Progenitor cell of endocrine pancreas (in vitro differentiated cells): ENCODE results near the gene GASK1A. TPM values are rescaled to one million over a fixed set of nuclear protein-coding genes. Genes with fewer than 3 reads are reported as not detected.

ENCODE experiments used
- DNase-seq: peaks from one replicate; pipeline ENCODE4 v3.0.0; 2021; ENCODE audit warnings: low spot score; ENCODE audit not compliant: unreplicated experiment
- H3K27ac Mint-ChIP-seq: 2 replicates; pipeline ENCODE4 v1.8.0; 2021; ENCODE audit warnings: mild to moderate bottlenecking, moderate library complexity, mixed read lengths
- H3K27me3 Mint-ChIP-seq: 2 replicates; pipeline ENCODE4 v1.8.0; 2021; ENCODE audit warnings: mixed read lengths
- H3K36me3 Mint-ChIP-seq: 2 replicates; pipeline ENCODE4 v1.8.0; 2022; ENCODE audit warnings: mixed read lengths; ENCODE audit not compliant: insufficient read depth
- H3K4me1 Mint-ChIP-seq: 2 replicates; pipeline ENCODE4 v1.8.0; 2021; ENCODE audit warnings: low read depth, mixed read lengths
- H3K4me3 Mint-ChIP-seq: 2 replicates; pipeline ENCODE4 v1.8.0; 2021; ENCODE audit warnings: low read depth, mild to moderate bottlenecking, moderate library complexity, mixed read lengths
- H3K9me3 Mint-ChIP-seq: 2 replicates; pipeline ENCODE4 v1.8.0; 2021; ENCODE audit warnings: low read depth, mixed read lengths
- total RNA-seq: library from RNA; stranded (reverse); gene quantifications from 2 replicates; pipeline ENCODE4 v1.2.1, GENCODE V29; 2021
- TF ChIP-seq, protein P1 (sequence below): fragments of 200-600 bp; sonication (generic); IDR thresholded peaks from one replicate; pipeline ENCODE4 v1.5.0; 2021; ENCODE audit warnings: antibody characterized with exemption, mild to moderate bottlenecking; ENCODE audit not compliant: unreplicated experiment

GASK1A gene
- total RNA-seq, 1 donor from 2014 or later: 2.3 TPM

DNA sequence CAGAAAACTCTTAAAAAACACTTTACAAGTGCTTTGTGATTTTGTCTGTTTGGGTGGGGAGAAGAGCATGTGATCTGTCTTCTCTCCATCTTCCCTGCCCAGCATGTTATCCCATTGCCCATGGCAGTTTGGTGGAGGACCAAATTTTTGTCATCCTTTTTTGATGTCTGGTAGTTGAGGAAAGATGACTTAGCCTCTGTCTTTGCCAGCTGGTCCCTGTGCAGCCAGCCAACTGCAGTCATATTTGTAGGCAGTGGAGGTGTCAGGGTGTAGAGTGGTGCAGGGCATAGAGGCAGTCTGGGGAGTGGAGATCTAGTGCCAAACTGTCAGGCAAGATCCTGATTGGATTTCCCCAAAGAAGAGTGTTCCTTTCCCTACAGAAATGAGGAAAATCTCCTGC is 40.7 kb downstream of the GASK1A start:
- no peaks in the 10 kb centered on the region for H3K36me3 Mint-ChIP-seq

DNA sequence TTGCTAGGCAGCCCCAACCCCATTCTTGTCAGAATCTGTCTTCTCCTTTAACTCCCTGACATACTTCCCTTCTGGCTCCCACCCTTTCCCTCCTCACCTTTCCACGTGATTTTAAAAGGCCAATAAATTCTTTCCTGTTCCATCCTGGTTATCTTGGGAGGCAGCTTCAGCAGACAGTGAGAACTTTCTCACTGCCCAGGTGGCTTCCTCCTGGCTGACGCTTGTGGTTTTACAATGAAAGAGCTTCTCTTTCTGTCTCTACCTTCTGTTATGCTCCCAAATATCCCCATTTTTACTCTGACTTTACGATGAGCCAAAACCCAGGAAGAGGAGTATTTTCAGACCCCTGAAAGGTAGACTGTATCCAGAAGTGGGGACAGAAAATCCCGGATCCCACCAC is 42.1 kb downstream of the GASK1A start:
- H3K27me3 Mint-ChIP-seq: no peaks in the 10 kb centered on the region
- H3K9me3 Mint-ChIP-seq: no peaks in the 10 kb centered on the region
- H3K27ac Mint-ChIP-seq: no peak overlapping the region
- peaks cover 3% of the 10 kb centered on the region for H3K4me1 Mint-ChIP-seq
- no peak overlapping the region for H3K4me3 Mint-ChIP-seq
- TF ChIP-seq, protein P1, sequence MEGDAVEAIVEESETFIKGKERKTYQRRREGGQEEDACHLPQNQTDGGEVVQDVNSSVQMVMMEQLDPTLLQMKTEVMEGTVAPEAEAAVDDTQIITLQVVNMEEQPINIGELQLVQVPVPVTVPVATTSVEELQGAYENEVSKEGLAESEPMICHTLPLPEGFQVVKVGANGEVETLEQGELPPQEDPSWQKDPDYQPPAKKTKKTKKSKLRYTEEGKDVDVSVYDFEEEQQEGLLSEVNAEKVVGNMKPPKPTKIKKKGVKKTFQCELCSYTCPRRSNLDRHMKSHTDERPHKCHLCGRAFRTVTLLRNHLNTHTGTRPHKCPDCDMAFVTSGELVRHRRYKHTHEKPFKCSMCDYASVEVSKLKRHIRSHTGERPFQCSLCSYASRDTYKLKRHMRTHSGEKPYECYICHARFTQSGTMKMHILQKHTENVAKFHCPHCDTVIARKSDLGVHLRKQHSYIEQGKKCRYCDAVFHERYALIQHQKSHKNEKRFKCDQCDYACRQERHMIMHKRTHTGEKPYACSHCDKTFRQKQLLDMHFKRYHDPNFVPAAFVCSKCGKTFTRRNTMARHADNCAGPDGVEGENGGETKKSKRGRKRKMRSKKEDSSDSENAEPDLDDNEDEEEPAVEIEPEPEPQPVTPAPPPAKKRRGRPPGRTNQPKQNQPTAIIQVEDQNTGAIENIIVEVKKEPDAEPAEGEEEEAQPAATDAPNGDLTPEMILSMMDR: no peak
- DNase-seq: no peak
- H3K36me3 Mint-ChIP-seq: no peaks in the 10 kb centered on the region

More for the DNA sequence above, 40.7 kb downstream of the GASK1A start:
- TF ChIP-seq, protein P1: no peak
- no peaks in the 10 kb centered on the region for H3K27me3 Mint-ChIP-seq
- DNase-seq: no peak
- H3K4me1 Mint-ChIP-seq: peaks cover 3% of the 10 kb centered on the region
- H3K27ac Mint-ChIP-seq: no peak overlapping the region
- no peak overlapping the region for H3K4me3 Mint-ChIP-seq
- no peaks in the 10 kb centered on the region for H3K9me3 Mint-ChIP-seq

DNA sequence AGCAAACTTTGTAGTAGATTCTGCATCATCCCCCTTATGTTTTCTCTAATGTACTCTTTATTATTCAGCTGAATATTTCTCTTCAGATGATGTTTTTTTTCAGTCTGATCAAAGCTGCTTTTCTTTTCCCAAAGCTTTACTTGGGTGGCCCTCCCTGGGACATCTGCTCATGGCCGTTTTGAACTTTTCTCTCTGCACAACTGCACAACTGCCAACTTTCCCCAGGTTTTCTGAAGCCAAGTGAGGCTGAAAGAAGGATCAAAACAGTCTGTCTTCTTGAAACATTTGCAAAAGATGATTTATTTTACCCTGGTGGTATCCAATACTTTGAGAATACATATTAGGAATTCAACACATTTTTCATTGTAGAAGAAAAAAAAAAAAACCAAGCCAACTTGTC is 43.0 kb downstream of the GASK1A start:
- H3K4me1 Mint-ChIP-seq: peaks cover 3% of the 10 kb centered on the region
- TF ChIP-seq, protein P1: no peak
- no peaks in the 10 kb centered on the region for H3K9me3 Mint-ChIP-seq
- no peak for DNase-seq
- no peak overlapping the region for H3K27ac Mint-ChIP-seq
- no peaks in the 10 kb centered on the region for H3K27me3 Mint-ChIP-seq
- H3K36me3 Mint-ChIP-seq: no peaks in the 10 kb centered on the region
- no peak overlapping the region for H3K4me3 Mint-ChIP-seq

DNA sequence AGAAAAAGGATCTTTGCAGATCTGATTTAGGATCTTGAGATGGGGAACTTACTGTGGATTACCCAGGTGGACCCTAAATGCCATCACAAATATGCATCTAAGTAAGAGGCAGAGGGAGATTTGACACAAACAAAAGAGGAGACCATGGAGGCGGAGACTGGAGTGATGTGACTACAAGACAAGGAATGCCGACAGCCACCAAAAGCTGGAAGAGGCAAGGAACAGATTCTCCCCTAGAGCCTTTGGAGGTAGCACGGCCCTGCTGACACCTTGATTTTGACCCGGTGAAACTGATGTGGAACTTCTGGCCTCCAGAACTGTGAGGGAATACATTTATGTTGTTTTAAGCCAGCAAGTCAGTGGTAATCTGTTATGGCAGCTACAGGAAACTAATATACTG is 44.0 kb downstream of the GASK1A start:
- H3K4me1 Mint-ChIP-seq: peaks cover 3% of the 10 kb centered on the region
- no peak overlapping the region for H3K27ac Mint-ChIP-seq
- no peaks in the 10 kb centered on the region for H3K27me3 Mint-ChIP-seq
- no peaks in the 10 kb centered on the region for H3K9me3 Mint-ChIP-seq
- H3K36me3 Mint-ChIP-seq: no peaks in the 10 kb centered on the region
- TF ChIP-seq, protein P1: no peak
- no peak for DNase-seq
- no peak overlapping the region for H3K4me3 Mint-ChIP-seq

DNA sequence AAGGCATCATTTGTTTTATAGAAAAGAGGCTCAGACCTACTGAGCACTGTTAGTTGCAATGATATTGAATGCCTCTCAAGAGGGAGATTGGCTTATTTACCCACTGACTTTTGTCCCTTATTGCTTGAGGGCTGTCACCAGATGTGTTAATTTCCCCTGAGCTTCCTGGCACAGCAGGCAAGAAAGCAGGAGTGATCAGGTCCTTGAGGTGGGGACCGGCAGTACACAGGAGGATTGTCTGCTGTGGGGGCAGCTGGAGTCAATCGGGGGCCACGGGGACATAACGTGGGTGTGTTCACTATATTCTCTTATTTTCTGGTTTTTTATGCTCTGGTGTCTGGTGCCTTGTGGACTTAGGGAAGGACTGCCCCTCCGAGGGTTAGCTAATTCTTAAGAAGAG is 44.6 kb downstream of the GASK1A start:
- H3K36me3 Mint-ChIP-seq: no peaks in the 10 kb centered on the region
- H3K4me3 Mint-ChIP-seq: no peak overlapping the region
- H3K9me3 Mint-ChIP-seq: no peaks in the 10 kb centered on the region
- peaks cover 5% of the 10 kb centered on the region for H3K4me1 Mint-ChIP-seq
- TF ChIP-seq, protein P1: no peak
- DNase-seq: no peak
- no peaks in the 10 kb centered on the region for H3K27me3 Mint-ChIP-seq
- H3K27ac Mint-ChIP-seq: no peak overlapping the region
